GM19043 (cell line): ENCODE data around the gene PANK2.
"Not testable (repeated sequence)": the region's sequence is repeated elsewhere in the genome, so short reads cannot be mapped to it uniquely, and the experiment has no call there.

Experiments
- ATAC-seq: cut with Tn5 transposase; IDR thresholded peaks from one replicate; pipeline ENCODE4 v1.9.1; 2021; ENCODE audit warnings: low read depth; ENCODE audit not compliant: unreplicated experiment

The PANK2 gene

DNA sequence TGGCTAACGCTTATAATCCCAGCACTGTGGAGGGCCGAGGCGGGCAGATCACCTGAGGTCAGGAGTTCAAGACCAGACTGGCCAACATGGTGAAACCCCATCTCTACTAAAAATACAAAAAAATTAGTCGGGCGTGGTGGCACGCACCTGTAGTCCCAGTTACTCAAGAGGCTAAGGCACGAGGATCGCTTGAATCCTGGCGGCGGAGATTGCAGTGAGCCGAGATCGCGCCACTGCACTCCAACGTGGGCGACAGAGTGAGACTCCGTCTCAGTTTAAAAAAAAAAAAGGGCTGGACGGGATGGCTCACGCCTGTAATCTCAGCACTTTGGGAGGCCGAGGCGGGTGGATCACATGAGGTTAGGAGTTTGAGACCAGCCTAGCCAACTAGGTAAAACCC is 83.4 kb downstream of the PANK2 start:
- not testable (repeated sequence) for ATAC-seq

DNA sequence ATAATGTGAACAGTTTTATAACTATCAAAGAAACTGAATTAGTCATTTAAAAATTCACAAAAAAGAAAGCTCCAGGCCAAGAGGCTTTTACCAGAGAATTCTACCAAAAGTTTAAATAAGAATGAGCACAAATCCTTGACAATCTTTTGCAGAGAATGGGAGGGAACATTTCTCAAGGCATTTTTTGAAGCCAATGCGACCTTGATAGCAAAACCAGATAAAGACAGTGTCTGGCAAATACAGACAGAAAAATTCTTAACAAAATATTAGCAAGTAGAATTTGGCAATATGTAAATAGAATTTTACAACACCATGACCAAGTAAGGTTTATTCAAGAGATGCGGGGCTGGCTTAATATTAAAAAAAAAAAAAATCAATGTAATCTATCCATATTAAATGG is 84.5 kb downstream of the PANK2 start:
- no peak for ATAC-seq

DNA sequence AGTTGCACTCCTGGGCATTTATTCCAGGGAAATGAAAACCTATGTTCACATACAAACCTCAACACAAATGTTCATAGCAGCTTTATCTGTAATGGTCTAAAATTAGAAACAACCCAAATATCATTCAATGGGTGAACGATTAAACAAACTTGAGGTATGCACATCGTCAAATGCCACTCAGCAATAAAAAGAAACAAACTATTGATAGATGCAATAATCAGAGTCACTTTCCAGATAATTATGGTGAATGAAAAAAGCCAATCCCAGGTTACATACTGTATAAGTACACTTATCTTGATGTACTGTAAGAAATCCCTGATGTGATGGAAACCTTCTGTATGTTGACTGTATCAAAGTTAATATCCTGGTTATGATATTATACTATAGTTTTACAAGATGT is 87.3 kb downstream of the PANK2 start:
- ATAC-seq, result no peak
